ENCODE data around the gene PLCB4.

DNA sequence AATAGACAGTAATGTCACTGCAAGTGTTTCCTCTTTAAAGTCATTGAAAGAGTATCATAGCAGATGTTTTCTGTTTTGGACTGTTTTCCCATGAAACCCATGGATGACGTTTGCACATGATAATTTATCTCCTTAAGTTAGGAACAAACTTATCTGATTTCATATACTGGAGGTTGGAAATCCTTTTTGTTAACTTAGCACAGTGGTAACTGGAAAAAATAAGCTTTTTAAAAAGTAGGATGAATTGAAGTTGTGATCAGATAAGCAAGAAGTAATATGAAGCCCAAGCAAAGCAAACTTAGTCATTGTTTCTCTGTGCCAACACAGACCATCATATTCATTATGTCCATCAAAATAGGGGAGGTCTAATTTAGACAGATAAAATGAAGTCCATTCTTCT, 61.6 kb downstream of the PLCB4 start:
- TF ChIP-seq, protein P1, sequence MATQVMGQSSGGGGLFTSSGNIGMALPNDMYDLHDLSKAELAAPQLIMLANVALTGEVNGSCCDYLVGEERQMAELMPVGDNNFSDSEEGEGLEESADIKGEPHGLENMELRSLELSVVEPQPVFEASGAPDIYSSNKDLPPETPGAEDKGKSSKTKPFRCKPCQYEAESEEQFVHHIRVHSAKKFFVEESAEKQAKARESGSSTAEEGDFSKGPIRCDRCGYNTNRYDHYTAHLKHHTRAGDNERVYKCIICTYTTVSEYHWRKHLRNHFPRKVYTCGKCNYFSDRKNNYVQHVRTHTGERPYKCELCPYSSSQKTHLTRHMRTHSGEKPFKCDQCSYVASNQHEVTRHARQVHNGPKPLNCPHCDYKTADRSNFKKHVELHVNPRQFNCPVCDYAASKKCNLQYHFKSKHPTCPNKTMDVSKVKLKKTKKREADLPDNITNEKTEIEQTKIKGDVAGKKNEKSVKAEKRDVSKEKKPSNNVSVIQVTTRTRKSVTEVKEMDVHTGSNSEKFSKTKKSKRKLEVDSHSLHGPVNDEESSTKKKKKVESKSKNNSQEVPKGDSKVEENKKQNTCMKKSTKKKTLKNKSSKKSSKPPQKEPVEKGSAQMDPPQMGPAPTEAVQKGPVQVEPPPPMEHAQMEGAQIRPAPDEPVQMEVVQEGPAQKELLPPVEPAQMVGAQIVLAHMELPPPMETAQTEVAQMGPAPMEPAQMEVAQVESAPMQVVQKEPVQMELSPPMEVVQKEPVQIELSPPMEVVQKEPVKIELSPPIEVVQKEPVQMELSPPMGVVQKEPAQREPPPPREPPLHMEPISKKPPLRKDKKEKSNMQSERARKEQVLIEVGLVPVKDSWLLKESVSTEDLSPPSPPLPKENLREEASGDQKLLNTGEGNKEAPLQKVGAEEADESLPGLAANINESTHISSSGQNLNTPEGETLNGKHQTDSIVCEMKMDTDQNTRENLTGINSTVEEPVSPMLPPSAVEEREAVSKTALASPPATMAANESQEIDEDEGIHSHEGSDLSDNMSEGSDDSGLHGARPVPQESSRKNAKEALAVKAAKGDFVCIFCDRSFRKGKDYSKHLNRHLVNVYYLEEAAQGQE (tag by site-specific recombination; IDR thresholded peaks at IDR 0.05): no peak
- no peak for TF ChIP-seq ZNF654 (tag by site-specific recombination; IDR thresholded peaks at IDR 0.05; ENCODE audit: low read depth)

Data from HEK293 (cell line).